SJSA1 (cell line): ENCODE measurements around the gene NME3. TPM values are rescaled to one million over a fixed set of nuclear protein-coding genes. Genes with fewer than 3 reads are reported as not detected.

ENCODE experiments used
- DNase-seq, 2 experiments: peaks; one replicate each; pipeline ENCODE4 v3.0.0-alpha.2; 2015 to 2020; ENCODE audit warnings: low spot score in 2 of 2, low read depth in 1 of 2
- H3K27ac ChIP-seq: fragments of 250-450 bp; sonication (Bioruptor Pico); 2 replicates; pipeline ENCODE4 v1.5.1; 2020; ENCODE audit warnings: mild to moderate bottlenecking, moderate library complexity
- H3K27me3 ChIP-seq: fragments of 250-450 bp; sonication (Bioruptor Pico); replicated peaks from 2 replicates; pipeline ENCODE4 v1.5.1; 2020; ENCODE audit warnings: mild to moderate bottlenecking, moderate library complexity
- H3K36me3 ChIP-seq: fragments of 250-450 bp; sonication (Bioruptor Pico); 2 replicates; pipeline ENCODE4 v1.5.1; 2020; ENCODE audit warnings: mild to moderate bottlenecking
- H3K4me1 ChIP-seq: fragments of 250-450 bp; sonication (Bioruptor Pico); replicated peaks from 2 replicates; pipeline ENCODE4 v1.6.1; 2021; ENCODE audit warnings: mild to moderate bottlenecking
- H3K4me3 ChIP-seq: fragments of 250-450 bp; sonication (Bioruptor Pico); 2 replicates; pipeline ENCODE4 v1.5.1; 2020; ENCODE audit warnings: mild to moderate bottlenecking
- H3K9me3 ChIP-seq: fragments of 250-450 bp; sonication (Bioruptor Pico); replicated peaks from 2 replicates; pipeline ENCODE4 v1.5.1; 2020; ENCODE audit warnings: mild to moderate bottlenecking
- total RNA-seq: library from RNA; depleted of rRNA; stranded (reverse); fragments of >200 nt; shearing (Covaris generic); gene quantifications from 2 replicates; pipeline ENCODE4 v1.2.3, GENCODE V29; 2014

NME3 gene
- total RNA-seq, 1 experiment from 2014 or later = 19.9 TPM

DNA sequence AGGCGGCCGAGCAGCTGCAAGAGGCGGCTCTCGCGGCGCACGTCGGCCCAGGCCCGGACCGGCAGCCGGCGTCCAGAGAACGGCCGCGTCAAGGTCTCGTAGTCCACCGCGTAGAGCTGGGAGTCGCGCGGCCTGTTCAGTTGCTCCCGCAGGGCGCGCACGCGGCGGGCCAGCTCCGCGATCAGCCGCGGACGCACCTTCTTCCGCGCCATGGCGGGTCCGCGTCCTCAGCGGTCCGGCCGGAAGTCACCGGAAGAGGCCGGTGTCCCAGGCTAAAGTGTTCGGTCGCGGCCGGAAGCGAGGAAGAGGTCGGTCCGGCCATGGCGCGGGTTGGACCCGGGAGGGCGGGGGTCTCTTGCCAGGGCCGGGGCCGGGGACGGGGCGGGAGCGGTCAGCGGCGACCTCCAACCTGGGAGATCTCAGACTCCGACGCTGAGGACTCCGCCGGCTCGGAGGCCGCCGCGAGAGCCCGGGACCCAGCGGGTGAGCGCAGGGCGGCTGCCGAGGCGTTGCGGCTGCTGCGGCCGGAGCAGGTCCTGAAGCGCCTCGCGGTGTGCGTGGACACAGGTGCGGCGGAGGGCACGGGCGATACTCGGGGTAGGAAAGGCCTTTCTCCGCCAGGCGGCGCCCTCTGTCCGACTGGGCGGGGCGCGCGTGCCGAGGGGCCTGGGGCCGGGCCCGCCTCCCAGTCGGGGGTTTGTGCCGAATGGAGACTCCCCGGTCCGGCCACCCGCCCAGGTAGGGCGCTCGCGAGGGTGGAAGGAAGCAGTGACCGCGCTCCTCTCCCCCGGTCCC lies 1.8 kb upstream of the NME3 start, which contains the start of gene MRPS34:
Gene MRPS34 (minus strand): TSS at position 227 of the 795 bp plus-strand sequence. CDS start 15 bp downstream, at position 212.
- peak; percentile 83 to 87 for DNase-seq
- Histone ChIP-seq H3K27me3 (no peaks in the 10 kb centered on the region), H3K4me1 (peaks cover 30% of the 10 kb centered on the region), H3K4me3 (peak within 1 kb of the TSS; percentile 98), H3K9me3 (peaks cover 4% of the 10 kb centered on the region), H3K36me3 (peaks cover 89% of the 10 kb centered on the region), H3K27ac (peak within 1 kb of the TSS; percentile 55)

DNA sequence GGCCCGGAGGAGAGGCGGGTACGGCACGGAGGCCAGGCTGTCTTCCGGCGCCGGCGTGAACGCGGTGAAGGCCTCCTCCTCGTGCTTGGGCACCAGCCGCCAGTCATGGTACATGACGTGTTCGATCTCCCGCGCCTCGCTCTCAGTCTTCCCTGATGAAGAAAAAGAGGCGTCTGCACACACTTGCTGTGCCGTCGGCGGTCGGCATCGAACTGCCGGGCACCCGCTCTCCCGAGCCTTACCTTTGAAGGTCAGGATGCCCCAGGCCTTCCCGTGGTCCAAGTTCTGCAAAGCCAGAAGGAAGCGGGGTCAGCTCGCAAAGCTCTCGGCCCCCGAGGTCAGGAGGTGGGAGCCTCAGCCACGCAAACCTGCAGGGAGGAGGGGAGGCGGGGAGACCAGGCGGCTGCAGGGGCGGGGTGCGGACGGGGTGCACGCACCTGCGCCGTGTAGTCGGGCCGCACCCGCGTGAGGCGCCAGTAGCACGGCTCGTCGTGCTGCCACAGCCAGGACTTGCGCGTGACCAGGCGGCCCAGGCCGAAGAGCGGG lies 1.1 kb upstream of the NME3 start, which contains the start of gene EME2:
Gene EME2 (plus strand): TSS at position 449 of the 546 bp plus-strand sequence. CDS start 418 bp downstream, outside the sequence.
- Histone ChIP-seq H3K27me3 (no peaks in the 10 kb centered on the region), H3K27ac (peak within 1 kb of the TSS; percentile 55), H3K4me1 (peaks cover 30% of the 10 kb centered on the region), H3K4me3 (peak within 1 kb of the TSS; percentile 98), H3K36me3 (peaks cover 89% of the 10 kb centered on the region), H3K9me3 (peaks cover 4% of the 10 kb centered on the region)
- peak in 1 of 2 experiments; percentile 47 for DNase-seq

DNA sequence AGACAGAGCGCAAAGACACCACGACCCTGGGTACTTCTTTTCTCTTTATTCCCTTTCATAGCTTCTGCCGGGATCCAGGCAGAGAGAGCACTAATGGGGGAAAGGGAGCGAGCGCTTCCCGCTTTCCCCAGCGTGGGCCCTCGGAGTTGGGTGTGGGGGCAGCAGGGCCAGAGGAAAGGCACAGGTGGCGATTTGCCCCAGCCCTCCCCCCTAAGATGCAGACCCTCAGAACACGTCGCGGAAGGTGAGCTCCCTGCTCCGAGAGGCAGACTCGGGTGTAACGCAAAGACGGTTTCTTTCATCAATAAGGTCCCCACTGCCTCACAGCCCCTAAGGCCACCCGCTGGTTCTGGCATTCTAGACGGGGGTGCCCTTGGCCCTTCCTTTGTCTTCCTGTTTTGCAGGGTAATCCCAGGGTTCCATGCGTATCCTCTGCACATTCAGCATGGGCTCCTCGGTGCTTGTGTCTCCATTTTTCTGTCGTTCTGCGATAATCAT lies 570 bp upstream of the NME3 start:
- Histone ChIP-seq H3K27ac (no peak overlapping the region), H3K36me3 (peaks cover 89% of the 10 kb centered on the region), H3K9me3 (peaks cover 4% of the 10 kb centered on the region), H3K27me3 (no peaks in the 10 kb centered on the region), H3K4me1 (peaks cover 30% of the 10 kb centered on the region), H3K4me3 (peak overlapping the region; percentile 98)
- DNase-seq = no peak

DNA sequence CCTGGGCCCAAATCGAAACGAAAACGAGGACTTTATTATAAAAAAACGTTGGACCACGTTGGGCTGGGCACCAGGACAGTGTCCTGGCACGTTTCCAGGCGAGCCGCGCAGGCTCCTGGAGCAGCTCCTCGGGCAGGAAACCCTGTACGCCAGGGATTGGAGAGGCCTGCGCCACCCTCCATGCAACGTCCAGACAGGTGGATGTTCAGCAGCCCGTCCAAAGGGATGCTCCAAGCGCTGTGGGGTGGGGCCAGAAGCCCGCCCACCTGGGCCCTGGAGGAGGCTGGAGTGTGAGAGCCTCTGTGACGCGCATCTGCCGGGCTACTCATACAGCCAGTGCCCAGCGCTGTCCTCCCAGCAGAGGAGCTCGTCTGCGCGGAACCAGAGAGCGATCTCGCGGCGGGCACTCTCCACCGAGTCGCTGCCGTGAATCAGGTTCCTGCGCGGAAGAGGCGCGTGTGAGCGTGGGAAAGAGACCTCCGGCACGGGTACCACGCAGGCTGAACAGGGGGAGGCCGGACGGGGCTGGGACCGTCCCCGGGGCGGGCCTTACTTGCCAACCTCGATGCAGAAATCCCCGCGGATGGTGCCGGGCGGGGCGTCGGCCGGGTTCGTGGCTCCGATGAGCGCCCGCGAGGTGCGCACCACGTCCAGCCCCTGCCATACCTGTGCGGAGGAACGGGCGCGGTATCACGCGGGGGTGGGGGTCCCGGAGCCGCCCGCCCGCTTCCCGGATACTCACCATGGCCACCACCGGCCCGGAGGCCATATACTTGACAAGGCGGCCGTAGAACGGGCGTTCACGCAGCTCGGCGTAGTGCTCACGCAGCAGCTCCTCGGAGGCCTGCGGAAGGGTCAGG lies 785 bp downstream of the NME3 start:
- H3K4me3 ChIP-seq = peak overlapping the region; percentile 98
- H3K9me3 ChIP-seq = peaks cover 4% of the 10 kb centered on the region
- peaks cover 30% of the 10 kb centered on the region for H3K4me1 ChIP-seq
- H3K27me3 ChIP-seq = no peaks in the 10 kb centered on the region
- peaks cover 89% of the 10 kb centered on the region for H3K36me3 ChIP-seq
- H3K27ac ChIP-seq = no peak overlapping the region
- DNase-seq = no peak

DNA sequence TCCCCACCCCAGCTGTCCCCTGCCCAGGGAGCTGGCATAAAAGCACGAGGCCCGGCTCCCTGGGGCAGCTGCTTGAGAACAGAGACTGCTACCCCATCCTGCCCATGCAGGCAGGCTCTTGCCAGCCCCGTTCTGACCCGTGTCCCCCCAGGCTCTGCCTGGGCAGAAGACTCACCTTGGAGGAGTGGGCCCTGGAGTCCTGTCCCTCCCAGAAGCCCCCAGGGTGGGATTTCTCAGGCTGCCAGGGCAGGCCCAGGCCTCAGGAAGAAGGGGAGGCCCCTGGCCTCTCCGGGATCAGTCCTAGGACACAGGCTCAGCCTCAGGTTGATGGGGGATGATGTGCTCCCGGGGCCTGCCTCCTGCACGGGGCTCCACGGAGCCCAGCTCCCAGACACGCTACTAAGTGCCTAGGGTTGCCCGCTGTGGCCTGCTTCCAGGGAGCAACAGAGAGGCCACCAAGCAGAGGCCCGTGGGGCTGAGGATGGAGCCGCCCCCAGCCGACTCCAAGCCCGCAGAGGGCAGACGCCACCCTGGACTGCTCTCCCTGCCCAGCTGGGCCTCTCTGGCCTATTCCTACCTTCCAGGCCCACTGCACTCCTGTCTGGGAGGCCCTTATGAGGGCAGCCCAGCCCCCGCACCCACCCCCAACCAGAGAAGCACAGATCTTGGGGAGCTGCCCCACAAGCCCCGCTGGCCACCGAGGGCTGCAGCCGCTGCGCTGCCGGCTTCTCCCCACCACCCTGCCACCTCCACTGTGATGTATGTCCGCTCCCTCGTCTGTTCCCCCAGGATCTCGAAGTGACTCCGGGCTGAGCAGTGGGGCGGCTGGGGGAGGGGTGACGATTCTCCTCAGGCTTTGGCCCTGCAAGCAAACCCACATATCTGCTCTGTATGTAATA lies 1.7 kb downstream of the NME3 start:
- H3K4me3 ChIP-seq = no peak overlapping the region
- H3K9me3 ChIP-seq = peaks cover 4% of the 10 kb centered on the region
- H3K27ac ChIP-seq = no peak overlapping the region
- peaks cover 89% of the 10 kb centered on the region for H3K36me3 ChIP-seq
- no peaks in the 10 kb centered on the region for H3K27me3 ChIP-seq
- H3K4me1 ChIP-seq = peaks cover 30% of the 10 kb centered on the region
- no peak for DNase-seq

DNA sequence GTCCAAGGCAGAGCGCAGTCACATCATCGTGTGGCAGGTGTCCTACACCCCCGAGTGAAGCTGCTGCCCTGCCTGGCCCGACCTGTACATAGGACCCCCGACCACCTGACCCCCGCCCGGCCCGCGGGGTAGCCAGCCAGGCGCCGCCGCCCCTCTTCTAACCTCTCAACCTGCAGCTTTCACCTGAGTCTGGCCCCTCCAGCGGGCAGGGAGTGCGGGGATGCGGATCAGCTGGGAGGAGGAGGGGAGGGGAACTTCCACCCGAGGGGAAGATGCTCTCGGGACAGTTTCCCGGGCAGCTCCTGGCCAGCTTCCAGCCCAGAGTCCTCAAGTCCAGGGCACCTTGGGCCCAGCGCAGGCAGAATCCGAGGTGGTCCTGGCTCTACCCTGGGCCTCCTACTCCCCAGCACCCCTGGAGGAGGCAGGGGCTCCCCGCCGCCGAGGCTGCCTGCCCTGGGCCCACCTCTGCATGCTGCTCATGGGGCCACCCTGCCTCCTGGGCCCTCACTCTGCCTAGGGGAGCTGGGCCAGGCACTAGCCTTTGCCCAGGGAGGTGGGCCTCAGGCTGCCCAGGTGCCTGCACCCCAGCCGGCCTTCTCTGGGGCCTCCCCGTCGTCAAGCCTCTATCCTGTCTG lies 2.5 kb downstream of the NME3 start:
- no peak for DNase-seq
- peaks cover 4% of the 10 kb centered on the region for H3K9me3 ChIP-seq
- peaks cover 23% of the 10 kb centered on the region for H3K4me1 ChIP-seq
- no peak overlapping the region for H3K4me3 ChIP-seq
- no peak overlapping the region for H3K27ac ChIP-seq
- H3K27me3 ChIP-seq = no peaks in the 10 kb centered on the region
- H3K36me3 ChIP-seq = peaks cover 89% of the 10 kb centered on the region

DNA sequence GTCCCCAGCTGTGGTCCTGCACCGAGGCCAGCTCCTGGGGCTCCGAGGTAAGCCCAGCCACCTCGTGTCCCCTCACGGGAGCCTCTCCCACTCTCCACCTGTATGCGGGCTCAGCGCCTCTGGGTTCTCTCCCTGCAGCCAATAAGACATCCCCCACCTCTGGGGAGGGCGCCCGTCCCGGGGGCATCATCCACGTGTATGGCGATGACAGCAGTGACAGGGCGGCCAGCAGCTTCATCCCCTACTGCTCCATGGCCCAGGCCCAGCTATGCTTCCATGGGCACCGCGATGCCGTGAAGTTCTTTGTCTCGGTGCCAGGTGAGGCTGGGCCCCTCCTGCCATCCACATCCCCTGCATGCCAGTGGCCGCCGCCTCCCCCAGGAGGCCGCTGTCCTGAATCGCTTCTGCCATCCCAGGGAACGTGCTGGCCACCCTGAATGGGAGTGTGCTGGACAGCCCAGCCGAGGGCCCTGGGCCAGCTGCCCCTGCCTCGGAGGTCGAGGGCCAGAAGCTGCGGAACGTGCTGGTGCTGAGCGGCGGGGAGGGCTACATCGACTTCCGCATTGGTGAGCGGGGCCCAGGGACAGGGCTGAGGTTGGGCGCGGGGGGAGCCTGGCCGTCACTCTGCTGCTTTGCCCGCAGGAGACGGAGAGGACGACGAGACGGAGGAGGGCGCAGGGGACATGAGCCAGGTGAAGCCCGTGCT lies 3.1 kb downstream of the NME3 start:
- Histone ChIP-seq H3K27ac (no peak overlapping the region), H3K36me3 (peaks cover 92% of the 10 kb centered on the region)

DNA sequence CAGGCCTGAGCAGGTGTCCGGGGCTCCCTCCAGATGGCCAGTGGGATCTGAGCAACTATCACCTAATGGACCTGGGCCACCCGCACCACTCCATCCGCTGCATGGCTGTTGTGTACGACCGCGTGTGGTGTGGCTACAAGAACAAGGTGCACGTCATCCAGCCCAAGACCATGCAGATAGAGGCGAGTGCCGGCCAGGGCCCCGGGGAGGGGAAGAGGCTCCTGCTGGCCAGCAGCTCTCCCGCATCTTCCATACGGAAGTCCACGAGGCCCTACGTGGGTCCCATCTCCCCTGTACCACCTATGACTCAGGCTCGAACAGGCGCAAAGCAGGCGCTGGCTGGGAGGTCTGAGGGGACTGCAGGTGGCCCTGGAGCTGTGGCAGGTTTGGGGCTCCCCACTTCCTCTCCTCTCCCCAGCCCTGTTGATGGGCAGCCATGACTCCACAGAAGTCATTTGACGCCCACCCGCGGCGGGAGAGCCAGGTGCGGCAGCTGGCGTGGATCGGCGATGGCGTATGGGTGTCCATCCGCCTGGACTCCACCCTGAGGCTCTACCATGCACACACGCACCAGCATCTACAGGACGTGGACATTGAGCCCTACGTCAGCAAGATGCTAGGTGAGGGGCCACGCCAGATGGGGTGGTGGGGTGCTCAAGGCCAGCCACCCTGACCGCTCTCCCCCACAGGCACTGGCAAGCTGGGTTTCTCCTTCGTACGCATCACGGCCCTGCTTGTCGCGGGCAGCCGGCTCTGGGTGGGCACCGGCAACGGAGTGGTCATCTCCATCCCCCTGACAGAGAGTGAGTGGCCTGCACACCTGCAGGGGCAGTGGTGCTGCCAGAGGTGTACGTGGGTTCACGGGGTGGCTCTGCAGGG lies 4.0 kb downstream of the NME3 start:
- no peaks in the 10 kb centered on the region for H3K27me3 ChIP-seq
- H3K27ac ChIP-seq = no peak overlapping the region
- H3K4me1 ChIP-seq = peaks cover 19% of the 10 kb centered on the region
- H3K9me3 ChIP-seq = no peaks in the 10 kb centered on the region
- DNase-seq = no peak
- peaks cover 92% of the 10 kb centered on the region for H3K36me3 ChIP-seq
- no peak overlapping the region for H3K4me3 ChIP-seq

More for the DNA sequence above, 3.1 kb downstream of the NME3 start:
- DNase-seq = no peak
- no peak overlapping the region for H3K4me3 ChIP-seq
- H3K9me3 ChIP-seq = peaks cover 4% of the 10 kb centered on the region
- peaks cover 19% of the 10 kb centered on the region for H3K4me1 ChIP-seq
- no peaks in the 10 kb centered on the region for H3K27me3 ChIP-seq

DNA sequence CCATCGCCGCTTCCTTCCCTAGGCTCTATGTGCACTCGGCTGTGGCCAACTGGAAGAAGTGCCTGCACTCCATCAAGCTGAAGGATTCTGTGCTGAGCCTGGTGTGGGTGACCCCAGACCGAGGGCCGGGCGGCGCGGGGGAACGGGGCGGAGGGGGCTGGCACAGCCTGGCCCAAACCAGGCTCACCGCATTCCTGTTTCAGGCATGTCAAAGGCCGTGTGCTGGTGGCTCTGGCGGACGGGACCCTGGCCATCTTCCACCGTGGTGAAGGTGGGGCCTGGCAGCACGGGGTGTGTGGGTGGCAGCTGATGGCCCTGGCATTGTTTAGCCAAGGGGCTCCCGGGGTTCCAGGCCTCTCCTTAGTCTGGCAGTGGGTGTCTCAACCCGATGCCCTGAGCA lies 4.6 kb downstream of the NME3 start:
- Histone ChIP-seq H3K4me1 (peaks cover 12% of the 10 kb centered on the region), H3K4me3 (no peak overlapping the region), H3K9me3 (no peaks in the 10 kb centered on the region), H3K27me3 (no peaks in the 10 kb centered on the region), H3K27ac (no peak overlapping the region), H3K36me3 (peaks cover 92% of the 10 kb centered on the region)
- DNase-seq = no peak

DNA sequence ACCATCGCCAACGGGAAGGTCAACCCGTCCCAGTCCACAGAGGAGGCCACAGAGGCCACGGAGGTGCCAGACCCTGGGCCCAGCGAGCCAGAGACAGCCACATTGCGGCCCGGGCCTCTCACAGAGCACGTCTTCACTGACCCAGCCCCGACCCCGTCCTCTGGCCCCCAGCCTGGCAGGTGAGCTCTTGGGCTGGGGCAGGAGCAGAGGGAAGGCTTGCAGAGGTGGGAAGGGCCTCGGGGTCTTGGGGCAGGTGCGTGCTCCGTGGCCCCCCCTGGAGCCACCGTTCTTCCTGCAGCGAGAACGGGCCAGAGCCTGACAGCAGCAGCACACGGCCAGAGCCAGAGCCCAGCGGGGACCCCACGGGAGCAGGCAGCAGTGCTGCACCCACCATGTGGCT lies 5.1 kb downstream of the NME3 start:
- Histone ChIP-seq H3K27me3 (no peaks in the 10 kb centered on the region), H3K27ac (no peak overlapping the region), H3K36me3 (peaks cover 91% of the 10 kb centered on the region), H3K4me1 (peaks cover 9% of the 10 kb centered on the region), H3K4me3 (no peak overlapping the region), H3K9me3 (no peaks in the 10 kb centered on the region)
- DNase-seq = no peak

DNA sequence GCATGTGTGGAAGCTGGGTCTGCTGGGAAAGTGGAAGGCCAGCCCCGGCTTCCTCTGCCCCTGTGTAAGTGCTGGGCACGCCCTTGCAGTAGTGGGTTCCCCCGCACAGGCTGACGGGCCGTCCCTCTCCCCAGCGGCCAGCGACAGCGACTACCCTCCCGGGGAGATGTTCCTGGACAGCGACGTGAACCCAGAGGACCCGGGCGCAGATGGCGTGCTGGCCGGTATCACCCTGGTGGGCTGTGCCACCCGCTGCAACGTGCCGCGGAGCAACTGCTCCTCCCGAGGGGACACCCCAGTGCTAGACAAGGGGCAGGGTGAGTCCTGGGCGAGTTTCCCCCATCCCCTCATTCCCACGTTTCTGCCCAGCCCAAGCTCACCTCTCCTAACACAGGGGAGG lies 5.5 kb downstream of the NME3 start:
- no peak for DNase-seq
- Histone ChIP-seq H3K4me1 (peaks cover 7% of the 10 kb centered on the region), H3K4me3 (no peak overlapping the region), H3K9me3 (no peaks in the 10 kb centered on the region), H3K27ac (no peak overlapping the region), H3K27me3 (no peaks in the 10 kb centered on the region), H3K36me3 (peaks cover 91% of the 10 kb centered on the region)
